Stomach (tissue), 9 donors: ENCODE results near the gene RNU2-63P. TPM values are rescaled to one million over a fixed set of nuclear protein-coding genes. Genes with fewer than 3 reads are reported as not detected.
"Not testable (repeated sequence)": the region's sequence is repeated elsewhere in the genome, so short reads cannot be mapped to it uniquely, and the experiment has no call there.

Experiments
- DNase-seq, 2 donors: peaks; one replicate each; pipeline versions ENCODE4 v3.0.0 to v3.0.0-alpha.2; 2013 to 2019
- H3K27ac ChIP-seq, 5 donors: fragments of 200-600 bp in 4 of 5; sonication (generic) in 4 of 5; one replicate each; pipeline ENCODE4 v1.5.1; 2013 to 2019; ENCODE audit warnings: mild to moderate bottlenecking in 1 of 5, moderate library complexity in 1 of 5
- H3K27me3 ChIP-seq, 3 donors: fragments of 200-600 bp; sonication (generic); one replicate each; pipeline ENCODE4 v1.5.1; 2017 to 2019; ENCODE audit warnings: mixed run types in 1 of 3
- H3K36me3 ChIP-seq, 4 donors: fragments of 200-600 bp; sonication (generic); 1 replicate in 3 of 4; 2 replicates in 1 of 4; pipeline ENCODE4 v1.5.1; 2016 to 2019
- H3K4me1 ChIP-seq, 4 donors: fragments of 200-600 bp; sonication (generic); one replicate each; pipeline ENCODE4 v1.5.1; 2016 to 2019
- H3K4me3 ChIP-seq, 4 donors: fragments of 200-600 bp; sonication (generic) in 3 of 4; one replicate each; pipeline ENCODE4 v1.5.1; 2016 to 2019; ENCODE audit warnings: mild to moderate bottlenecking in 1 of 4
- H3K9me3 ChIP-seq, 4 donors: fragments of 200-600 bp; sonication (generic); one replicate each; pipeline ENCODE4 v1.5.1; 2016 to 2019
- CTCF ChIP-seq, 7 experiments: fragments of 450-650 bp in 4 of 7; fragments of 200-600 bp in 3 of 7; sonication (generic) in 3 of 7; IDR thresholded peaks; one replicate each; pipeline ENCODE4 v1.5.1; 2016 to 2019; ENCODE audit warnings: antibody characterized with exemption in 7 of 7, control low read depth in 2 of 7, mild to moderate bottlenecking in 1 of 7
- EP300 ChIP-seq: sonication (generic); formaldehyde crosslinking; IDR thresholded peaks from one replicate; pipeline ENCODE4 v1.6.1; 2017; ENCODE audit warnings: antibody characterized with exemption
- POLR2A ChIP-seq, 4 donors: fragments of 450-650 bp; IDR thresholded peaks; one replicate each; pipeline ENCODE4 v1.6.1; 2016; ENCODE audit warnings: antibody characterized with exemption in 4 of 4, control low read depth in 2 of 4, mild to moderate bottlenecking in 1 of 4, moderate library complexity in 1 of 4
- POLR2AphosphoS5 ChIP-seq, 3 donors: sonication (generic); formaldehyde crosslinking; IDR thresholded peaks; one replicate each; pipeline ENCODE4 v1.6.1; 2016; ENCODE audit warnings: antibody characterized with exemption in 3 of 3
- WGBS, 5 donors: extraction: QIAGEN DNeasy Blood & Tissue Kit in 3 of 5; methylation state at CpG; one replicate each; pipeline versions ENCODE4 v1.1.5 to v1.1.7; 2013 to 2018; 5-methylcytosine and 5-hydroxymethylcytosine counted together
- intact Hi-C: fragments of 100-400 bp; cut with DNase I; formaldehyde crosslinking; loops from one replicate; pipeline ENCODE4 v1.15.1; 2023; ENCODE audit warnings: low total_unique reads
- polyA plus RNA-seq, 3 donors: library from polyadenylated mRNA; stranded (reverse); fragments of 200-250 nt; gene quantifications; one replicate each; pipeline ENCODE4 v1.2.3, GENCODE V29; 2013
- total RNA-seq, 5 donors: library from RNA; depleted of rRNA; stranded (reverse); fragments of >200 nt; gene quantifications; one replicate each; pipeline versions ENCODE4 v1.1.0 to v1.2.3, GENCODE V29; 2014 to 2016
- donor health status: healthy with polysubstance abuse.
- donor health status: Bipolar disorder and iron deficiency.
- donor health status: healthy.

RNU2-63P gene
- total and polyA plus RNA-seq, 8 donors: not detected

- Histone ChIP-seq H3K27me3 (peaks cover 0 to 9% (median 0%) of the 10 kb centered on the region in 3 donors), H3K4me1 (peaks cover 0 to 8% (median 7%) of the 10 kb centered on the region in 4 donors), H3K27ac (no peak overlapping the region), H3K9me3 (no peaks in the 10 kb centered on the region), H3K36me3 (no peaks in the 10 kb centered on the region), H3K4me3 (no peak overlapping the region)
- intact Hi-C loops: no loop called here
- WGBS, 5 donors: 84 to 92% (median 87%) methylated on average over 6 of the region's 6 CpGs
- DNase-seq: no peak
- no peak for TF ChIP-seq POLR2AphosphoS5 (IDR thresholded peaks at IDR 0.05)
- TF ChIP-seq POLR2A (IDR thresholded peaks at IDR 0.05): no peak
- TF ChIP-seq CTCF (IDR thresholded peaks at IDR 0.05): no peak
- TF ChIP-seq EP300: no peak
These were observed 10.6 kb downstream of the RNU2-63P start for GRCh38 chr2:88005776-88006175.

GRCh38 chr2:88003074-88003755, 13.1 kb downstream of the RNU2-63P start:
- TF ChIP-seq POLR2AphosphoS5 (IDR thresholded peaks at IDR 0.05): no peak
- no peak for TF ChIP-seq POLR2A (IDR thresholded peaks at IDR 0.05)
- no peak for TF ChIP-seq CTCF (IDR thresholded peaks at IDR 0.05)
- no peak for TF ChIP-seq EP300
- no peaks in the 10 kb centered on the region for H3K9me3 ChIP-seq
- H3K36me3 ChIP-seq: no peaks in the 10 kb centered on the region
- peaks cover 0 to 8% (median 7%) of the 10 kb centered on the region in 4 donors for H3K4me1 ChIP-seq
- intact Hi-C loops: no loop called here
- DNase-seq: peak in 1 of 2 donors; percentile 27
- H3K27ac ChIP-seq: no peak overlapping the region
- H3K4me3 ChIP-seq: no peak overlapping the region
- H3K27me3 ChIP-seq: peaks cover 0 to 9% (median 0%) of the 10 kb centered on the region in 3 donors
- WGBS, 5 donors: 36 to 52% (median 46%) methylated on average over 33 to 34 of the region's 34 CpGs

GRCh38 chr2:88002359-88002707, 14.0 kb downstream of the RNU2-63P start:
- WGBS, 5 donors: 90 to 99% (median 95%) methylated on average over 6 of the region's 6 CpGs
- no peak overlapping the region for H3K4me3 ChIP-seq
- intact Hi-C loops: no loop called here
- peaks cover 0 to 9% (median 0%) of the 10 kb centered on the region in 3 donors for H3K27me3 ChIP-seq
- no peak overlapping the region for H3K27ac ChIP-seq
- no peak for DNase-seq
- H3K9me3 ChIP-seq: no peaks in the 10 kb centered on the region
- no peaks in the 10 kb centered on the region for H3K36me3 ChIP-seq
- H3K4me1 ChIP-seq: peaks cover 0 to 8% (median 7%) of the 10 kb centered on the region in 4 donors
- no peak for TF ChIP-seq POLR2A (IDR thresholded peaks at IDR 0.05)
- TF ChIP-seq POLR2AphosphoS5 (IDR thresholded peaks at IDR 0.05): no peak
- TF ChIP-seq EP300: no peak
- no peak for TF ChIP-seq CTCF (IDR thresholded peaks at IDR 0.05)

GRCh38 chr2:88000474-88000873, 15.9 kb downstream of the RNU2-63P start:
- H3K9me3 ChIP-seq, H3K4me3 ChIP-seq, DNase-seq, H3K36me3 ChIP-seq, H3K27me3 ChIP-seq, intact Hi-C loops, H3K27ac ChIP-seq, H3K4me1 ChIP-seq: not testable (repeated sequence)
- 53 to 62% (median 59%) methylated on average over 3 of the region's 3 CpGs for WGBS, 5 donors

- H3K27me3 ChIP-seq: no peaks in the 10 kb centered on the region
- H3K27ac ChIP-seq: no peak overlapping the region
- 75 to 85% (median 82%) methylated on average over 6 of the region's 6 CpGs for WGBS, 5 donors
- H3K4me1 ChIP-seq: peaks cover 0 to 2% (median 2%) of the 10 kb centered on the region in 4 donors
- no peak for TF ChIP-seq POLR2A (IDR thresholded peaks at IDR 0.05)
- no peak for TF ChIP-seq POLR2AphosphoS5 (IDR thresholded peaks at IDR 0.05)
- no peaks in the 10 kb centered on the region for H3K36me3 ChIP-seq
- H3K4me3 ChIP-seq: no peak overlapping the region
- no peaks in the 10 kb centered on the region for H3K9me3 ChIP-seq
- intact Hi-C loops: no loop called here
- no peak for DNase-seq
These were observed 19.8 kb downstream of the RNU2-63P start for GRCh38 chr2:87996570-87996969.
